ENCODE data around the gene ATF3.

The ATF3 gene

DNA sequence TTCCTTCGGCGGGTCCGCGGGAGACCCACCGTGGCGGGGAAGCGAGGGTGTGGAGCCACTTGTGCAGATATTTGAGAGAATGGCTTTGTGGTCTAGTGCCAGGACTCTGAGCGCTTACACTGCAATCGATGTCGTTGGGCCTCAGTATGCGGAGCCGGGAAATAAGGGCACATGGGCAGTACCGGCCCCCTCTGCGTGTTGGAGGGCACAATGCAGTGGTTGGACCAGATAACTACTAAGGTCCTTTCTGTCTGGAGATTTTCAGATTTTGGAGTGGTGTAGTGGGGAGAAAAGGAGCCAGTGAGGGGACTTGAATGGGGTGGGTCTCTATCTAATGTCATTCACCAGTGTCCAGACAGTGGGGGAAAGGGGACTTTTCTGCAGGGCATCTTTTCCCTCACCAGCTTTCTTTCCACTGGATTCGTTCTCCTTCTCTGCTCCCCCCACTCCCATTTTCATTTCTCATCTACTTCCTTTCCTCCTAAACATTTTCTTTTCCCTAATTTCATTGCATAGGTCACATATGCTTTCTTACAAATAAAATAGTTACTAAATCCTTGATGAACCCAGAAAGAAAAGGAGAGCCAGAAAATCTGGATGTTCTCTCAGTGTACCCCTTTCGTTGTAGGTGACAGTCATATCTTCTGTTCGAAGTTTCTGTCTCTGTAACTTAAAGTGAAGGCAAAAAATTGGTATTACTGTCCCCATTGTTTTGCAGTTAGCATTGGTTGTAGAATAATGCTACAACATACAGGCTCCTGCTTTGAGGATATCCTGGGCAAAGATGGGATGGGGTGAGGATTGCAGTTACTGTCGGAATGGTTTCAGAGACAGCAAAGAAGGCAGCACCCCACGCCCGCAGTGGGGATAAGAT lies 1.4 kb downstream of the ATF3 start:
- DNase-seq: no peak

DNA sequence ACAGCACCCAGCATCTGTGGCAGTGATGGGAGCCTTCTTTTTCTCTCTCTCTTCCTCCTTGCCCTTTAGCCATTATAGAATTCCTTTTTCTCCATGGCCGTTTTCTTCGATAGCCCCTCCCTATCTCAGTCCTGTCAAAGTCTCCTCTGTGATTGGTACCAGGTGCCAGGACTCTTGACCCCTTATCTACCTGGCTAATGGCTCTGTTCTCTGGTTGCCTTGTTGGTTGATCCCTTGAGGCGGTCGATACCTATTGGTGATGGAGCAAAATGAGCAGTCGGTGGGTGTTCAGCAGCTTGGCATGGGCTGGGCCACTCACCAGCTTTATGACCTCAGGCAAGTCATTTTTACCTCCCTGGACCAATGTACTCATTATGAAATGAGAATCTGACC lies 2.0 kb downstream of the ATF3 start:
- no peak for DNase-seq

DNA sequence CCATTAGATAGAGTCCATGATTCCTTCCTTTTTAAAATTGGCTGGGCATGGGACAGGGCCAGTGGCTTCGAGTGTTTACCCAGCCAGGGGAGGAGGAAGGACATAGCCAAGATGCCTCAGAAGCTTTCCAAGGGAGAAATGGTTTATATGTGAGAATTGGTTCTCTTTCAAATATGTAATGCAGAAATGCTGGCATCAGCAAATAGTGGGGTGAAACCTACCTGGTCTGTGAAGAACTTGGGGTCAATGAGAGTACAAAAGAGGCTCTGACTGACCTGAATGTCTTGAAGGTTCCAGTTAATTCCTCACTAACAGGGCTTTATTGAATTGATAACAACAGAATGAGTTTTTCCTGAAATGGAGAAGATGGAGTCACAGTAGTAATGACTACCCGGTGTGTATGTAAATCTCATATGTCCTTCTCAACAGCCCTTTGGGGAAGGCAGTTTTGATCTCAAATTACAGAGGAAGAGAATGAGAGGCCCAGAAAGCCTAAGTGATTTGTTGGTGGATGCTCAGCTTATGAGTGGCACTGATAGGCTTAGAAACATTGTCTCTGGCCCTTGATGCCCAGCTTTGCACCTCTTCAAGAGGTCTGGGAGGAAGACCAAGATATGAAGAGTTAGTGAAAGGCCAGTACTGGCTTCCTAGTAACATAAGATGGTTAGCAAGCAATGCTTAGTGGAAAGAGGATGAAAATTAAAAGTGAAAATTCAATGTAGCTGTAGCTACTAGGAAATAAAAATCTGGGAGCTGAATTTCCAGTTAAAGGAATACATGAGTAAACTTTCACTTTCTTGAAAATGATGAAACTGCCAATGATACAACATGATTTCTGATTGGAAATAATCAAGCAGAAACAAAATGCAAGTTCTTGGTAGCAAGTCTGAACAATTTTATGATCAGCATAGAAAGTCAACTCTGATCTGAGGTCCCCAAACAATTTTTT lies 2.7 kb downstream of the ATF3 start:
- no peak for DNase-seq

DNA sequence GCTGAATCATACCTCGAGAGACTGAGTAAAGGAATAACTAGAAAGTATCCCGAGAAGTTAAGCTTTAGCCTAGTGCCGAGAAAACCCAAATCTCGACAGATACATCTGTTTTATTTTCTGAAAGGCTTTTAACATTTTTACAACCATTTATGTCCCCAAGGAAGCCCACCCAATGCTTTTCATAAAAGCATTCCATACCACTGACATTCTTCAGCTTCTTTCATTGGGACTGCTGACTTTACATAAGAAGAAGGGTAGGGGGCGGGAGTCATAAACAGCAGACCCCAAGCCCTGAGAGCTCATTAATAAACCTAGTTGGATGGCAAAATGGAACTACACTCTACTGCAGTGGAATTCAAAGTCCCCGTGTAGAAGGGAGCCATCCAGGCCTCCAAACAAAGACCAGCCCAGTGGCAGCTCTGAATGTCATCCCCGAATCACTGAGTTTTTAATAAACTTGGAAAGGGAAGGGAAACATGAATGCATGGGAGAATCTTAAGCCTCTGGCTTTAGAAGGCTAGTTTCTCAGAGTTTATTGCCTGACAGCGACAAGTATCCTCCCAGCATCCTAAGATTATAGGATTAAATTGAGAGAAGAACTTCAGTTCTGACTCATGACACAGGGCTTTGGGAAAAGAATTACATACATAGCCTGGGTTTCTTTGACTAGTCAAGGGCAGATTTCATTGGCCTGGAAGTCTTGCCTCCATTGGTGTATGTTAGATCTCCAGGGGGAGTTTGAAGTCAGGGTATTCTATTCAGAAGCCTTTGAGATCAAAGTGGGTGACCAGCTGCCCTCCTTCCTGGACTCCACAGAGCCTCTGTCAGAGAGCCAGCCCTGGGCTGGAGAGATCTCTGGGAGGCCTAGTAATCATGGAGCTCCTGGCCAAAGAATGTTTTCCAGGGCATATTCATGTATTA lies 3.7 kb downstream of the ATF3 start:
- no peak for DNase-seq

DNA sequence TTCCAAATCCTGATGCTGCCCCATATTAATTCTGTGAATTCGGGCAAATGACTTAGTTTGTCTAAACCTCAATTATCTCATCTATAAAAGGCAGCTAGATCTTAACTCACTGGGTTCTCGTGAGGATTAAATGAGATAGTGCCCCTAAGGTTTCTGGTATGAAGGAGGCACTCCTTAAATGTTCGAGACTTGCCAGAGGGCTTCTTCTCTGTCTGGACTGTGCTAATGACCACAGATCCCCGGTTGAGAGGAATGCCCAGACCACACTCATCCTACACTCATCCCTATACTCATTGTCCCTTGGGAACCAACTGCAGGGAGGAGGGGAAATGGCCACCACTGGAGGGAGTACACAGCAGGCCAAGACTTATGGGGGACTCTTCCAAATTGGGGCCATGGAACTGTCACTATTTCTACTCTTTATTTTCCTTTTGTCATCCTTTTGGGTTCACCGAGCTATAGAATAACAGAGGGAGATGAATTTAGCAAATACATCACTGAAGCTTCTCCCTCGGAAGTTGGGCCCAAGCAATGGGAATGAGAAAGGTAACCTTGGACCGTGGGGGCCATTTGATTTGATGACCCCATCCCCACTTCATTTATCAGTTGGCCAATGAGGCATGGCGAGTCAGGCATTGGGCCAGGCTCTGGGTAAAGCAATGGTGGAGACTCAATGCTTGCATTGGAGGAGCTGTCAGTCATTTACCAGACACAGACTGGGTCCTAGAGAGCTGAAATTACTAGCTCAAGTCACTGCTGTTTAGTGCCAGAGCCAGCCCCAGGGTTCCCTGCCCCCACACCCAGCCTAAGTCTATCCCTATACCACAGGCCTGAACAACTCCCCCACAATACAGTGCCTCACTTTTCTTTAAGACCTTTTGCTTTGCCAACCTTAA lies 5.1 kb downstream of the ATF3 start:
- no peak for DNase-seq

DNA sequence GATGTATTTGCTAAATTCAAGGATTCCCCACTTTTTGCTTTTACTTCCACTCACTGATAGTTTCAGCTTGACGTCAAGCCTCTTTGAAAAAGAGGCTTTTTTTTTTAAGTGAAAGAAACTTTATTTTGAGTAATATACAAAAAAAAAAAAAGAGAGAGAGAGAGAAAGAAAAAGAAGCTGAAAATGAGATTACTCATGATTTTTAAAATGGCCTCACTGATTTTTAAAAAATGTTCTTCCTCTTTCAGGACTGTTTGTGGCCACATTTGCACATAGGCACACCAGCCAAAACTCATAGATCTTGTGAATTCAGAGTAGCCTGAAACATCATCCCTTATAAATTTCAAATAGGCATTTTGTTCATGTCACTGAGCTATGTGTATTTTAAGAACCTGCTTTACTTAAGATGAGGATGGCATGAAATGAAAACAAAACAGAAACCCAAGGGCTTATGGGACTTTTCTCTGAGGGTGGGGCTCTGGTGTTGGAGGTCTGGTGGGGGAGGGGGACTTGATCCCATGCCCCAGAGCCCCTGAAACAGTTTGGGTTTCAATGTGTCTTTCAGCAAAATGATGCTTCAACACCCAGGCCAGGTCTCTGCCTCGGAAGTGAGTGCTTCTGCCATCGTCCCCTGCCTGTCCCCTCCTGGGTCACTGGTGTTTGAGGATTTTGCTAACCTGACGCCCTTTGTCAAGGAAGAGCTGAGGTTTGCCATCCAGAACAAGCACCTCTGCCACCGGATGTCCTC lies 6.1 kb downstream of the ATF3 start:
- DNase-seq: no peak

DNA sequence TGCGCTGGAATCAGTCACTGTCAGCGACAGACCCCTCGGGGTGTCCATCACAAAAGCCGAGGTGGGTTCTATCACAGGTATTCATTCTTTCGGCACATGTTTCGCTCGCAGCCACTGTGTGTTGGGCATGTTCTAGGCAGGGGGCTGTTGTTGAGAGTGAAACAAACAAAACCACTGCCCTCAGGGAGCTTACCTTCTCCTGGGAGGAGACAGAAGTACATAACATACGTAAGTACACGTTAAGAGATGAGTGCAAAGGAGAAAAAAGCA lies 6.6 kb downstream of the ATF3 start:
- no peak for DNase-seq

DNA sequence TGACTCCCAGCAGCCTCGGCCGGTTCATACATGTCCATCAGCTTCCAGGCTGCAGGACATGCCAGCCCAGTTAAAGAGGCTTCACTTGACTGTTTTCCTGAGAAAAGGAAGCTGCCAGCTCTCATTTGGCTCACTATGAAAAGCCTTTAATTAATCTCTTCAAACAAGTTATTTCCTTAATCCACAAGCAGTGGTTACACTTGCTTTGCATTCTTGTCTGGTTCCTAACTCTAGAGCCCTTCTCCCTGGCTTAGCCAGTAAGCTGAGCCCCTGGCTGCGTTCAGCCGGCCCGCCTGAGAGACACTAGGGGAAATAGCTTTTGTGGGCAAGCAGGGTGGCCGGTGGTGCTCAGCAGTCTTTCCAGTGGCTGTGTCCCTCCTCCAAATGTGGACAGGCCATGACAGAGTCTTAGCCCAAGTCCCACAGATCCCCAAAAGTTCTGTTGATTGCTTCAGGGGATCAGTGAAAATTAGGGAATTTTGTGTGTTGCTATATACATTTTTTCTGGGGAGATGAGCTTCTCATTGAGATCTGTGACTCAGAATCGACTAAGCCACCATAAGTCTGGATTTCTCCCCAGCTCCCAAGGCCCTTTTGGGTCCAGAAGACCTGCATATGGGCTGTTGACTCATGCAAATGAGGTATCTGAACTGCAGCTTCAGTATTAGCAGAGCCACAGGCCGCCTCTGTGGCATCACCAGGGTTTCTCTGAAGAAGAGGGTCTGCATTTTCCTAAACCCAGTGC lies 10.1 kb downstream of the ATF3 start:
- DNase-seq: no peak

DNA sequence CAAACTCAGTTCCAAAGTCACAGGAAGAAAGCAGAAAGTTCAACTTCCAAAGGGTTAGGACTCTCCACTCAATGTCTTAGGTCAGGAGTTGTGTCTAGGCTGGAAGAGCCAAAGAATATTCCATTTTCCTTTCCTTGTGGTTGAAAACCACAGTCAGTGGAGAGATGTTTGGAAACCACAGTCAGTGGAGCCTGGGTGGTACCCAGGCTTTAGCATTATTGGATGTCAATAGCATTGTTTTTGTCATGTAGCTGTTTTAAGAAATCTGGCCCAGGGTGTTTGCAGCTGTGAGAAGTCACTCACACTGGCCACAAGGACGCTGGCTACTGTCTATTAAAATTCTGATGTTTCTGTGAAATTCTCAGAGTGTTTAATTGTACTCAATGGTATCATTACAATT lies 11.7 kb downstream of the ATF3 start:
- no peak for DNase-seq

DNA sequence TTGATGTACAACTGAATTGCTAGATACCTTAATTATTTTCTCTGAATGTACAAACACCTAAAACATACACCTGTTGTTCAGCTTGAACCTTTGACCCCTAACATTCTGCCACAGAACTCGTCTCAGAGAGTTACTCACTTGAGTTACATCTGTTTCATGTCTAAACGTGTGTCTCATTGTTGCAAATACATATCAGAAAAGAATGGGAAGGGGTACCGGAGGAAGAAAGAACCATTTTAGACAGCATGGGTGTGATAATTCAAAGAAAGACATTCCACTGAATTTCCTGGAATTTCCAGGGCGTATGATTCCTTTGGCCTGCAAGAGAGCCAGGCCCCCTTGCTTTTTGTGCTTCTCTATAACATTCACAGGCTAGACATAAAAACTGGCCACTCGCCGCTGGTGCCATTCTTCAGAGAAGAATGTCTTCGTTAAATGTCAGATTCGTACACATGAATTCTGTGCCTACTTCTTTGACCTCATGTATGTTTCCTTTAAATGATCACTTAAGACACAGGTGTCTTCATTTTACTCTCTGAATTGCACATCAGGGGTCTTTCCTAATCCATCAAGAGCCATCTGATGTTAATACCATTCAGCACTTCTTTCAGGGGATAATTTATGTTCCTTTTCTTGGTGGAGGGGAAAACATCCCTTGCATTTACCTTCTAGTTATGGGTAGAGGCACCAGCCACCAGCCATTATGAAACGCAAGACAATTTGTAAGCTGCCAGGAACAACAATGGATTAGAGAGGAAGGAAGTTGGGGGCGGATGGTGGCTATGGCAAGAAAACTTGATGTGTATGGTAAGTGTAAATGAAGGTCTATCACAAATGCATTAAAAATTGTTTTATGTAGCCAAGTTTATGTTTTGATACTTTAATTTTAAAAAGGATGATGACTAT lies 12.7 kb downstream of the ATF3 start:
- no peak for DNase-seq

DNA sequence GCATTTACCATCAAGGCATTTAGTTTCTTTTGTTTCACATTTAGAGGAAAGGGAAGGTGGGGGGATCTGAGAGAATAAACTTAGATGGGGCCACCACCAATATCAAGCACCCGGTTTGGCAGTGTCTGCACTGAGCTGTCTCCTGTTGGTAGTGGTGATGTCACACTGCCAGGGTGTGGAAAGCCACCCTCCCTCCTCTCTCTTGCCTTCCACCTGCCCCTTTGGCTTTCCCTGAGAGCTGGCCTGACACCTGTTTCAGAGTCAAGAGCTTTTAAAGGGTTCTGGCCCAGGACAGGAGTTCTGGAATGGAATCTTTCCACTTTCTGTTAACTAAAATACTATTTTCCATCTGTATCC lies 13.4 kb downstream of the ATF3 start:
- DNase-seq: no peak

DNA sequence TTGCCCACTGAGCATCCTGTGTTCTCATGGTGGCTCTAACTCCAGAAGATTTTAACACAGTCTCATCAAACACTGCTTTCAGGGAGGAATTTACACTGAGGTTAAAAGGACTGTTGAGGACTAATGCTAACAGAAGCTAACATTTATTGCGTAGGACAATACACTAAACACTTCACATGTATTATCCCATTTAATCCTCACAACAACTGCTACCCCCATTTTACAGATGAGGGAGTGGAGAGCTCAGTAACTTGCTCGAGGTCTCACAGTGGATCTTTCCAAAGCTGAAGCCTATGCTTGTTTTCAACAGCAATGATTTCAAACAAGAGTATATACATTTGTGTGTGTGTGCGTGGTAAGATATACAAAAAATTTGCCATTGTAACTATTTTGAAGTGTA lies 13.9 kb downstream of the ATF3 start:
- DNase-seq: no peak

DNA sequence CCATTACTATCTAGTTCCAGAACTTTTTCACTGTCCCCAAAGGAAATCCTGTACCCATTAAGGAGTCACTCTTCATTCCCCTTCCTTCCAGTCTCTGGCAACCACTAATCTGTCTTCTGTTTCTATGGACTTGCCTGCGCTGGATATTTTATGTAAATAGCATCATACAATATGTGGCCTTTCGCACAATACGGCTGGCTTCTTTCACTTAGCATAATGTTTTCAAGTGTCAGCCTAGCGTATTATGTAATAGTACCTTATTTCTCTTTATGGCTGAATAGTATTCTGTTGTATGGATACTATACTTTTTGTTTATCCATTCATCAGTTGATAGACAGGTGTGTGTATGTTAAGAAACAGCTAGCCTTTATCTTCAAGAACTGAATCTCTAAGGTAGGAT lies 14.3 kb downstream of the ATF3 start:
- DNase-seq: no peak

DNA sequence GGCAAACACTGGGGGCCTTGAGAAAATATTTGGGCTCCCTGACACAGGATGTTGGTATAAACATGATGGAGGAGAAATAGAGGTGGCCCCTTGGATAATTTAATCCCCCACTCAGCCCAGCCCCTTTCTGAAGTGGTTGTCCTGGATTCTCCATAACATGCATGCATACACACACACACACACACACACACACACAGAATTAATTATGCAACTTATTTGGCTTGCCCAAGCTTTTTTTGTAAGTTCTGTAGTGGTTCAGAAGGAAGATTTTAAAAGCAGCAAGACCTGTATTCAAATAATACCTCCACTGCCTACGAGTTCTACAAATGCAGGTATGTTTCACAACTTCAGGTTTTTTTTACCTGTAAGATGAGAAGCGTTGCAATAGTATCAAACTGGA lies 15.0 kb downstream of the ATF3 start:
- DNase-seq: no peak

DNA sequence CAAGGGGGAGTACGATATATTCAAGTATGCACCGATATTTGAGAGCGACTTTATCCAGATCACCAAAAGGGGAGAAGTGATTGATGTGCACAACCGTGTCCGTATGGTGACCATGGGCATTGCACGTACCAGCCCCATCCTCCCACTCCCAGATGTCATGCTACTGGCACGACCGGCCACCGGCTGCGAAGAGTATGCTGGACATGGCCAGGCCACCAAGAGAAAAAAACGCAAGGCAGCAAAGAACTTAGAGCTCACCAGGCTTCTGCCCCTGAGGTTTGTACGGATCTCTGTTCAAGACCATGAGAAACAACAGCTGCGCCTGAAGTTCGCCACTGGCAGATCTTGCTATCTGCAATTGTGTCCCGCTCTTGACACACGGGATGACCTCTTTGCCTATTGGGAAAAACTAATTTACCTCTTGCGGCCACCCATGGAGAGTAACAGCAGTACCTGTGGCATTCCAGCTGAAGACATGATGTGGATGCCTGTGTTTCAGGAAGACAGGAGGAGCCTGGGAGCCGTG lies 16.5 kb downstream of the ATF3 start:
- DNase-seq: peak; percentile 32

DNA sequence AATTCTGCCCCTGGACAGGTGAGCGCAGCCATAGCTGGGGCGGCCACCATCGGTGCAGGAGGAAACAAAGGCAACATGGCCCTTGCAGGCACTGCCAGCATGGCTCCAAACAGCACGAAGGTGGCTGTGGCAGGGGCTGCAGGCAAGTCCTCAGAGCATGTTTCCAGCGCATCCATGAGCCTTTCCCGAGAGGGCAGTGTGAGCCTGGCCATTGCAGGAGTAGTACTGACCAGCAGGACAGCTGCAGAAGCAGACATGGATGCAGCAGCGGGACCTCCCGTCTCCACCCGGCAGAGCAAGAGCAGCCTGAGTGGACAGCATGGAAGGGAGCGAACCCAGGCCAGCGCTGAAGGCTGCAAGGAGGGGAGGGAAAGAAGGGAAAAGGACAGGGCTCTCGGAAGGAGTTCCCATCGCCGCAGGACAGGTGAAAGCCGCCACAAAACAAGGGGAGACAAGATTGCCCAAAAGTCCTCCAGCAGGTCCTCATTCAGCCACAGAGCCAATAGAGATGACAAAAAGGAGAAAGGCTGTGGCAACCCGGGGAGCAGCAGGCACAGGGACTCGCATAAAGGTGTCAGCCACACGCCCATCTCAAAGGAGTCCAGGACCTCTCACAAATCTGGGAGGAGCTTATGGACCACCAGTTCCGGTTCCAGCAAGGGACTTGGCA lies 17.4 kb downstream of the ATF3 start:
- peak; percentile 47 for DNase-seq

DNA sequence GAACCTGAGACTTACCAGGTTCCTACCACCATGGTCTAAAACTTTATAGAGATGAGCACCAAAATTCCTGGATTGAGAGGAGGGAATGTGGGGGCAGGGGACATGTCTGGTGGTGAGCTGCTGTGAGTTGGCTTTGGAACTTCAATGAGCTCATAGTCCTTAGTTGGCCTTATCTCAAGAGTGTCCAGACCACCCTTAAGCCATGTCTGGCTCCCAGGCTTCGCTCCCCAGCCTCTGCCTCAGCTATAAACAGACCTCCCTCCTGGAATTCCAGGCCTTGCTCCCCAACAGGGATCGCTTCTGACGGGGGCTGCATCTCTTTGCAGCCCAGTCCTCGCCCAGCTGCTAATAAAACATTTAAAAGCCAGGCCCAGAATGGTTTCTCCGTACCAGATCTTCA lies 19.5 kb downstream of the ATF3 start:
- DNase-seq: peak; percentile 39

DNA sequence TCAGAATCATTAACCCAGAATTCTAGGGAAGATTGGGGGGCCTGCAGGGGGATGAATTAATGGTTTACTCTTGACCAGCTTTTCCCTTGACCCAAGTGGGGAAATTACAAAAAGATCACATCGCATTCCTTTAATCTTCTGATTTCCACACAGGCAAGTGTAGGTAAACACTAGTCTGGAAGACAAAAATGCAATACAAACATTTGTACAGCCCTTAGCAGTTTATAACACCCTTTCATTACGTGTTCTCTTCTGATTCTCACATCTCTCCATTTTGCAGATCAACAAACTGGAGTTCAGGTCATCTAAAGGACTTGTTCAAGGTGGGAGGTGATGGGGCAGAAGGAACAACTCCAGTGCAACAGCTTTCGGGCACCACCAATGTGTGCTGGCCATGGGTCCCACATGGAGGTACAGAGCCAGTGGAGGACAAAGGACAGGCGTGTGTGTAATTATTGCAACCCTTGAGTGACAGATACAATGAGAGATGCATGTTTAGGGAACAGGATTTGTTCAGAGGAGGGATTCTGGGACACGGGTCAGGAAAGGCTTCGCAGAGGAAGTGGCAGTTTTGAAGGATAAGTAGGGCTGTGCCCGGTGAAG lies 20.4 kb downstream of the ATF3 start:
- DNase-seq: no peak

Measured in activated CD8-positive, alpha-beta memory T cell treated with anti-CD3 and anti-CD28 coated beads, Interleukin-2, amount 50 U/mL, for 48 hours (primary cell).